Cardiac muscle cell (in vitro differentiated cells and primary cell): ENCODE data around the gene MGAT4B. TPM values are rescaled to one million over a fixed set of nuclear protein-coding genes. Genes with fewer than 3 reads are reported as not detected.

Experiments used
- DNase-seq, 2 donors: peaks; one replicate each; pipeline versions ENCODE4 v3.0.0 to v3.0.0-alpha.2; 2010 to 2017; ENCODE audit warnings: low read depth in 1 of 2, low spot score in 1 of 2
- H3K27ac ChIP-seq: fragments of 200-600 bp; sonication (generic); 2 replicates; pipeline ENCODE4 v1.5.1; 2016
- H3K27me3 ChIP-seq: fragments of 200-600 bp; sonication (generic); 2 replicates; pipeline ENCODE4 v1.6.0; 2016; ENCODE audit warnings: control low read depth
- H3K36me3 ChIP-seq: fragments of 200-600 bp; sonication (generic); 2 replicates; pipeline ENCODE4 v1.5.1; 2016; ENCODE audit warnings: control low read depth
- H3K4me1 ChIP-seq: fragments of 200-600 bp; sonication (generic); 2 replicates; pipeline ENCODE4 v1.8.1; 2017; ENCODE audit warnings: low read depth, mild to moderate bottlenecking, mixed run types
- H3K4me3 ChIP-seq: fragments of 200-600 bp; sonication (generic); 2 replicates; pipeline ENCODE4 v1.5.1; 2016; ENCODE audit warnings: mild to moderate bottlenecking
- H3K9me3 ChIP-seq: fragments of 200-600 bp; sonication (generic); 2 replicates; pipeline ENCODE4 v1.5.1; 2017; ENCODE audit warnings: low read depth, mild to moderate bottlenecking, control low read depth
- CTCF ChIP-seq: IDR thresholded peaks from 2 replicates; pipeline ENCODE4 v1.5.1; 2012; ENCODE audit warnings: low read depth, mild to moderate bottlenecking, low read length
- polyA plus RNA-seq: library from polyadenylated mRNA; unstranded; fragments of >200 nt; fragmentation: Nextera tagmentation; extraction: Ambion mirVana; gene quantifications from 2 replicates; pipeline ENCODE4 v1.2.1, GENCODE V29; 2016
- total RNA-seq: library from RNA; depleted of rRNA; stranded (reverse); fragments of >200 nt; gene quantifications from 2 replicates; pipeline ENCODE4 v1.2.3, GENCODE V29; 2016

The MGAT4B gene
- total and polyA plus RNA-seq, 2 experiments from 2014 or later = 184 to 192 TPM

- Histone ChIP-seq H3K27ac (peak overlapping the region; percentile 60), H3K4me1 (peaks cover 45% of the 10 kb centered on the region), H3K4me3 (no peak overlapping the region), H3K27me3 (no peaks in the 10 kb centered on the region), H3K9me3 (no peaks in the 10 kb centered on the region), H3K36me3 (peaks cover 9% of the 10 kb centered on the region)
- no peak for TF ChIP-seq CTCF
- peak in 1 of 2 donors; percentile 32 for DNase-seq
Observed at GRCh38 chr5:179762781-179763176, 43.9 kb downstream of the MGAT4B start.

GRCh38 chr5:179762079-179762780 is 44.4 kb downstream of the MGAT4B start:
- peaks cover 9% of the 10 kb centered on the region for H3K36me3 ChIP-seq
- TF ChIP-seq CTCF = no peak
- peak overlapping the region; percentile 60 for H3K27ac ChIP-seq
- H3K4me1 ChIP-seq = peaks cover 45% of the 10 kb centered on the region
- DNase-seq = no peak
- H3K4me3 ChIP-seq = no peak overlapping the region
- no peaks in the 10 kb centered on the region for H3K9me3 ChIP-seq
- no peaks in the 10 kb centered on the region for H3K27me3 ChIP-seq

- no peaks in the 10 kb centered on the region for H3K9me3 ChIP-seq
- no peaks in the 10 kb centered on the region for H3K27me3 ChIP-seq
- no peak for DNase-seq
- peaks cover 62% of the 10 kb centered on the region for H3K4me1 ChIP-seq
- no peak overlapping the region for H3K4me3 ChIP-seq
- no peaks in the 10 kb centered on the region for H3K36me3 ChIP-seq
- peak overlapping the region; percentile 70 for H3K27ac ChIP-seq
- TF ChIP-seq CTCF = no peak
Observed at GRCh38 chr5:179759581-179760551, 46.8 kb downstream of the MGAT4B start.

GRCh38 chr5:179758955-179759354 is 47.7 kb downstream of the MGAT4B start:
- peaks cover 70% of the 10 kb centered on the region for H3K4me1 ChIP-seq
- H3K9me3 ChIP-seq = no peaks in the 10 kb centered on the region
- H3K27me3 ChIP-seq = no peaks in the 10 kb centered on the region
- no peak for DNase-seq
- H3K36me3 ChIP-seq = no peaks in the 10 kb centered on the region
- H3K4me3 ChIP-seq = no peak overlapping the region
- no peak for TF ChIP-seq CTCF
- peak overlapping the region; percentile 70 for H3K27ac ChIP-seq

GRCh38 chr5:179755022-179755421 is 51.6 kb downstream of the MGAT4B start:
- Histone ChIP-seq H3K4me3 (no peak overlapping the region), H3K4me1 (peaks cover 48% of the 10 kb centered on the region), H3K27me3 (no peaks in the 10 kb centered on the region), H3K36me3 (no peaks in the 10 kb centered on the region), H3K9me3 (no peaks in the 10 kb centered on the region), H3K27ac (peak overlapping the region; percentile 95)
- peak; percentile 33 to 88 for DNase-seq
- no peak for TF ChIP-seq CTCF
